ENCODE measurements around the gene MYH6. TPM values are rescaled to one million over a fixed set of nuclear protein-coding genes. Genes with fewer than 3 reads are reported as not detected.

MYH6 gene
- total and polyA plus RNA-seq, 4 donors = 0.05 to 0.17 (median 0.06) TPM; not detected in 1

DNA sequence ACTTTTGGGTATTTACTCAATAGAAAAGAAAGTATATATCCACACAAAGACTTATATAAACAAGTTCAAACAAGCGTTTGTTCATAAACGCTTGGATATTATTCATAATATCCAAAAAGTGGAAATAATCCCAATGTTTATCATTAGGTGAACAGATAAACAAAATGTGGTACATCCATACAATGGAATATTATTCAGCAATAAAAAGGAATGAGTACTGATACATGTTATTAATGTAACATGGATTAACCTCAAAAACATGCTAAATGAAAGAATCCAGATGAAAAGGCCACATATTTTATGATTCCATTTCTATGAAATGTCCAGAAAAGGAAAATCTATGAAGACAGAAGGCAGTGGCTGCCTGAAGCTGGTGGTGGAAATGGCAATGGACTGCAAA lies 44.2 kb upstream of the MYH6 start:
- TF ChIP-seq HNF4G (IDR thresholded peaks at IDR 0.05) = no peak
- no peak for TF ChIP-seq SP1 (IDR thresholded peaks at IDR 0.05)
- TF ChIP-seq, protein P1, sequence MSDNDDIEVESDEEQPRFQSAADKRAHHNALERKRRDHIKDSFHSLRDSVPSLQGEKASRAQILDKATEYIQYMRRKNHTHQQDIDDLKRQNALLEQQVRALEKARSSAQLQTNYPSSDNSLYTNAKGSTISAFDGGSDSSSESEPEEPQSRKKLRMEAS (IDR thresholded peaks at IDR 0.05) = no peak
- TF ChIP-seq HNF4A (conservative IDR thresholded peaks at IDR 0.05) = no peak
- no peak for TF ChIP-seq RAD21 (IDR thresholded peaks at IDR 0.05)
- no peak for TF ChIP-seq GABPA (IDR thresholded peaks at IDR 0.05 in 1 of 2, conservative IDR thresholded peaks at IDR 0.05 in 1 of 2)
- TF ChIP-seq, protein P2, sequence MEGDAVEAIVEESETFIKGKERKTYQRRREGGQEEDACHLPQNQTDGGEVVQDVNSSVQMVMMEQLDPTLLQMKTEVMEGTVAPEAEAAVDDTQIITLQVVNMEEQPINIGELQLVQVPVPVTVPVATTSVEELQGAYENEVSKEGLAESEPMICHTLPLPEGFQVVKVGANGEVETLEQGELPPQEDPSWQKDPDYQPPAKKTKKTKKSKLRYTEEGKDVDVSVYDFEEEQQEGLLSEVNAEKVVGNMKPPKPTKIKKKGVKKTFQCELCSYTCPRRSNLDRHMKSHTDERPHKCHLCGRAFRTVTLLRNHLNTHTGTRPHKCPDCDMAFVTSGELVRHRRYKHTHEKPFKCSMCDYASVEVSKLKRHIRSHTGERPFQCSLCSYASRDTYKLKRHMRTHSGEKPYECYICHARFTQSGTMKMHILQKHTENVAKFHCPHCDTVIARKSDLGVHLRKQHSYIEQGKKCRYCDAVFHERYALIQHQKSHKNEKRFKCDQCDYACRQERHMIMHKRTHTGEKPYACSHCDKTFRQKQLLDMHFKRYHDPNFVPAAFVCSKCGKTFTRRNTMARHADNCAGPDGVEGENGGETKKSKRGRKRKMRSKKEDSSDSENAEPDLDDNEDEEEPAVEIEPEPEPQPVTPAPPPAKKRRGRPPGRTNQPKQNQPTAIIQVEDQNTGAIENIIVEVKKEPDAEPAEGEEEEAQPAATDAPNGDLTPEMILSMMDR (IDR thresholded peaks at IDR 0.05; ENCODE audit: low read depth, low read length, missing input control) = no peak
- TF ChIP-seq, protein P3, sequence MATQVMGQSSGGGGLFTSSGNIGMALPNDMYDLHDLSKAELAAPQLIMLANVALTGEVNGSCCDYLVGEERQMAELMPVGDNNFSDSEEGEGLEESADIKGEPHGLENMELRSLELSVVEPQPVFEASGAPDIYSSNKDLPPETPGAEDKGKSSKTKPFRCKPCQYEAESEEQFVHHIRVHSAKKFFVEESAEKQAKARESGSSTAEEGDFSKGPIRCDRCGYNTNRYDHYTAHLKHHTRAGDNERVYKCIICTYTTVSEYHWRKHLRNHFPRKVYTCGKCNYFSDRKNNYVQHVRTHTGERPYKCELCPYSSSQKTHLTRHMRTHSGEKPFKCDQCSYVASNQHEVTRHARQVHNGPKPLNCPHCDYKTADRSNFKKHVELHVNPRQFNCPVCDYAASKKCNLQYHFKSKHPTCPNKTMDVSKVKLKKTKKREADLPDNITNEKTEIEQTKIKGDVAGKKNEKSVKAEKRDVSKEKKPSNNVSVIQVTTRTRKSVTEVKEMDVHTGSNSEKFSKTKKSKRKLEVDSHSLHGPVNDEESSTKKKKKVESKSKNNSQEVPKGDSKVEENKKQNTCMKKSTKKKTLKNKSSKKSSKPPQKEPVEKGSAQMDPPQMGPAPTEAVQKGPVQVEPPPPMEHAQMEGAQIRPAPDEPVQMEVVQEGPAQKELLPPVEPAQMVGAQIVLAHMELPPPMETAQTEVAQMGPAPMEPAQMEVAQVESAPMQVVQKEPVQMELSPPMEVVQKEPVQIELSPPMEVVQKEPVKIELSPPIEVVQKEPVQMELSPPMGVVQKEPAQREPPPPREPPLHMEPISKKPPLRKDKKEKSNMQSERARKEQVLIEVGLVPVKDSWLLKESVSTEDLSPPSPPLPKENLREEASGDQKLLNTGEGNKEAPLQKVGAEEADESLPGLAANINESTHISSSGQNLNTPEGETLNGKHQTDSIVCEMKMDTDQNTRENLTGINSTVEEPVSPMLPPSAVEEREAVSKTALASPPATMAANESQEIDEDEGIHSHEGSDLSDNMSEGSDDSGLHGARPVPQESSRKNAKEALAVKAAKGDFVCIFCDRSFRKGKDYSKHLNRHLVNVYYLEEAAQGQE (IDR thresholded peaks at IDR 0.05) = no peak
- TF ChIP-seq, protein P4, sequence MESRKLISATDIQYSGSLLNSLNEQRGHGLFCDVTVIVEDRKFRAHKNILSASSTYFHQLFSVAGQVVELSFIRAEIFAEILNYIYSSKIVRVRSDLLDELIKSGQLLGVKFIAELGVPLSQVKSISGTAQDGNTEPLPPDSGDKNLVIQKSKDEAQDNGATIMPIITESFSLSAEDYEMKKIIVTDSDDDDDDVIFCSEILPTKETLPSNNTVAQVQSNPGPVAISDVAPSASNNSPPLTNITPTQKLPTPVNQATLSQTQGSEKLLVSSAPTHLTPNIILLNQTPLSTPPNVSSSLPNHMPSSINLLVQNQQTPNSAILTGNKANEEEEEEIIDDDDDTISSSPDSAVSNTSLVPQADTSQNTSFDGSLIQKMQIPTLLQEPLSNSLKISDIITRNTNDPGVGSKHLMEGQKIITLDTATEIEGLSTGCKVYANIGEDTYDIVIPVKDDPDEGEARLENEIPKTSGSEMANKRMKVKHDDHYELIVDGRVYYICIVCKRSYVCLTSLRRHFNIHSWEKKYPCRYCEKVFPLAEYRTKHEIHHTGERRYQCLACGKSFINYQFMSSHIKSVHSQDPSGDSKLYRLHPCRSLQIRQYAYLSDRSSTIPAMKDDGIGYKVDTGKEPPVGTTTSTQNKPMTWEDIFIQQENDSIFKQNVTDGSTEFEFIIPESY (IDR thresholded peaks at IDR 0.05) = no peak
- TF ChIP-seq EGR1 (IDR thresholded peaks at IDR 0.05; ENCODE audit: low read depth in 2 of 2) = no peak
- TF ChIP-seq, protein P5, sequence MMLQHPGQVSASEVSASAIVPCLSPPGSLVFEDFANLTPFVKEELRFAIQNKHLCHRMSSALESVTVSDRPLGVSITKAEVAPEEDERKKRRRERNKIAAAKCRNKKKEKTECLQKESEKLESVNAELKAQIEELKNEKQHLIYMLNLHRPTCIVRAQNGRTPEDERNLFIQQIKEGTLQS (IDR thresholded peaks at IDR 0.05) = no peak
- TF ChIP-seq JUND (IDR thresholded peaks at IDR 0.05) = no peak
- TF ChIP-seq RXRA (IDR thresholded peaks at IDR 0.05) = no peak
- TF ChIP-seq TAF1 (conservative IDR thresholded peaks at IDR 0.05) = no peak
- TF ChIP-seq NR2F2 (IDR thresholded peaks at IDR 0.05) = no peak
- no peak overlapping the region for H3K4me3 ChIP-seq (ENCODE audit: low read depth in 1 of 3, low read length in 3 of 3)
- no peak for DNase-seq (ENCODE audit: low spot score)
- peaks cover 0 to 5% (median 0%) of the 10 kb centered on the region in 4 donors for H3K27me3 ChIP-seq (ENCODE audit: control insufficient read depth in 4 of 4, insufficient read depth in 4 of 4, low read length in 3 of 4)
- H3K4me1 ChIP-seq (ENCODE audit: control insufficient read depth in 4 of 4, insufficient read depth in 4 of 4, low read length in 3 of 4) = no peaks in the 10 kb centered on the region
- 81% methylated on average over 2 of the region's 2 CpGs for WGBS
- no peaks in the 10 kb centered on the region for H3K9me3 ChIP-seq (ENCODE audit: control insufficient read depth in 4 of 4, low read length in 3 of 4)
- H3K27ac ChIP-seq (ENCODE audit: low read depth in 1 of 2, low read length in 2 of 2) = no peak overlapping the region
- no peaks in the 10 kb centered on the region for H3K36me3 ChIP-seq (ENCODE audit: control insufficient read depth in 4 of 4, insufficient read depth in 3 of 4, low read depth in 1 of 4, low read length in 3 of 4)
- H3K9ac ChIP-seq (ENCODE audit: low read depth in 1 of 2, low read length in 2 of 2) = no peak overlapping the region

DNA sequence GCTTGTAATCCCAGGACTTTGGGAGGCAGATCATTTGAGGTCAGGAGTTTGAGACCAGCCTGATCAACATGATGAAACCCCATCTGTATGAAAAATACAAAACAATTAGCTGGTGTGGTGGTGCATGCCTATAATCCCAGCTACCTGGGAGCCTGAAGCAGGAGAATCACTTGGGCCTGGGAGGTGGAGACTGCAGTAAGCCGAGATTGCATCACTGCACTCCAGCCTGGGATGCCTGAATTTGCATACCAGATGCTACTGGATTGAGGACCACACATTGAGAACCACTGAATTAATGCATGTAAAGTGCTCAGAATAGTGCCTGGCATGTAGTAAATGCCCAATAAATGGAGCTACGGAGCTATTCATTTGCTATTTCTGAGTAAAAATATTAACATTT lies 42.3 kb upstream of the MYH6 start:
- Histone ChIP-seq H3K27me3 (ENCODE audit: control insufficient read depth in 4 of 4, insufficient read depth in 4 of 4, low read length in 3 of 4) (peaks cover 0 to 3% (median 0%) of the 10 kb centered on the region in 4 donors), H3K27ac (ENCODE audit: low read depth in 1 of 2, low read length in 2 of 2) (no peak overlapping the region), H3K9me3 (ENCODE audit: control insufficient read depth in 4 of 4, low read length in 3 of 4) (no peaks in the 10 kb centered on the region), H3K4me3 (ENCODE audit: low read depth in 1 of 3, low read length in 3 of 3) (no peak overlapping the region), H3K9ac (ENCODE audit: low read depth in 1 of 2, low read length in 2 of 2) (no peak overlapping the region), H3K36me3 (ENCODE audit: control insufficient read depth in 4 of 4, insufficient read depth in 3 of 4, low read depth in 1 of 4, low read length in 3 of 4) (no peaks in the 10 kb centered on the region), H3K4me1 (ENCODE audit: control insufficient read depth in 4 of 4, insufficient read depth in 4 of 4, low read length in 3 of 4) (no peaks in the 10 kb centered on the region)
- WGBS = 71% methylated on average over 2 of the region's 2 CpGs
- DNase-seq (ENCODE audit: low spot score) = no peak
- TF ChIP-seq, protein P1 (IDR thresholded peaks at IDR 0.05) = no peak
- TF ChIP-seq FOXA1 (IDR thresholded peaks at IDR 0.05) (no peak), RXRA (IDR thresholded peaks at IDR 0.05) (no peak), JUND (IDR thresholded peaks at IDR 0.05) (no peak), RAD21 (IDR thresholded peaks at IDR 0.05) (no peak), HNF4G (IDR thresholded peaks at IDR 0.05) (no peak), TAF1 (conservative IDR thresholded peaks at IDR 0.05) (no peak), SP1 (IDR thresholded peaks at IDR 0.05) (no peak), YY1 (IDR thresholded peaks at IDR 0.05) (no peak)
- TF ChIP-seq, protein P4 (IDR thresholded peaks at IDR 0.05) = no peak
- TF ChIP-seq, protein P3 (IDR thresholded peaks at IDR 0.05) = no peak

All from liver (tissue), 9 donors.